Right lobe of liver (tissue), 6 donors: ENCODE data around the gene MN1. TPM values are rescaled to one million over a fixed set of nuclear protein-coding genes. Genes with fewer than 3 reads are reported as not detected.

Experiments used
- ATAC-seq, 4 donors: fragments of 200-7000 bp; cut with Tn5 transposase; one replicate each; pipeline ENCODE4 v1.9.1; 2020; ENCODE audit warnings: mild to moderate bottlenecking in 4 of 4, moderate library complexity in 4 of 4
- DNase-seq, 3 donors: peaks; one replicate each; pipeline ENCODE4 v3.0.0-alpha.2; 2020
- H3K27ac ChIP-seq, 3 donors: fragments of 200-600 bp; one replicate each; pipeline ENCODE4 v1.8.0; 2022
- H3K27me3 ChIP-seq, 2 donors: fragments of 200-600 bp; one replicate each; pipeline ENCODE4 v1.8.0; 2022
- H3K36me3 ChIP-seq, 4 donors: fragments of 200-600 bp; sonication (generic) in 1 of 4; one replicate each; pipeline versions ENCODE4 v1.5.1 to v1.8.0; 2017 to 2022; ENCODE audit warnings: control low read depth in 1 of 4
- H3K4me1 ChIP-seq, 4 donors: fragments of 200-600 bp; sonication (generic) in 1 of 4; one replicate each; pipeline versions ENCODE4 v1.5.1 to v1.8.0; 2017 to 2022; ENCODE audit warnings: control low read depth in 1 of 4
- H3K4me3 ChIP-seq, 3 donors: fragments of 200-600 bp; one replicate each; pipeline ENCODE4 v1.8.0; 2022
- H3K9me3 ChIP-seq, 4 donors: fragments of 200-600 bp; sonication (generic) in 1 of 4; one replicate each; pipeline versions ENCODE4 v1.5.1 to v1.8.0; 2017 to 2022; ENCODE audit warnings: control low read depth in 1 of 4
- POLR2A ChIP-seq: fragments of 450-650 bp; IDR thresholded peaks from one replicate; pipeline ENCODE4 v1.6.1; 2017; ENCODE audit warnings: antibody characterized with exemption, mild to moderate bottlenecking
- WGBS: methylation state at CpG from one replicate; pipeline ENCODE4 v1.1.6; 2018; ENCODE audit warnings: low coverage, low lambda C conversion rate; ENCODE audit not compliant: insufficient coverage; ENCODE audit errors: missing lambda C conversion rate; 5-methylcytosine and 5-hydroxymethylcytosine counted together
- intact Hi-C, 2 donors: fragments of 100-400 bp; cut with DNase I; formaldehyde crosslinking; loops; one replicate each; pipeline versions ENCODE4 v1.11.2 to v1.14.1; 2022
- total RNA-seq, 6 experiments: library from RNA; depleted of rRNA in 2 of 6; stranded (reverse); fragments of >200 nt in 2 of 6; fragmentation: NEBNext Ultra II Directional in 3 of 6; extraction: Animal tissue kit (Norgen Biotek cat#: 25700) in 3 of 6; gene quantifications; one replicate each; pipeline versions ENCODE4 v1.1.0 to v1.2.4, GENCODE V29; 2016 to 2023
- TF ChIP-seq, protein P1 (sequence below), 4 donors: fragments of 200-600 bp in 3 of 4; fragments of 450-650 bp in 1 of 4; IDR thresholded peaks; one replicate each; pipeline versions ENCODE4 v1.5.1 to v1.8.0; 2016 to 2022; ENCODE audit warnings: antibody characterized with exemption in 4 of 4, mild to moderate bottlenecking in 2 of 4
- donor health status: DM: no; HTN: yes; CAD: no.
- donor health status: DM: no; HTN: no; CAD: no.
- donor health status: DM: no; HTN: no; CAD: no.
- donor health status: DM: no; HTN: yes; CAD: no.
- donor health status: DM: no; HTN: yes; CAD: no.

The MN1 gene
- total RNA-seq, 6 experiments from 2014 or later: 0.10 to 0.77 (median 0.46) TPM

DNA sequence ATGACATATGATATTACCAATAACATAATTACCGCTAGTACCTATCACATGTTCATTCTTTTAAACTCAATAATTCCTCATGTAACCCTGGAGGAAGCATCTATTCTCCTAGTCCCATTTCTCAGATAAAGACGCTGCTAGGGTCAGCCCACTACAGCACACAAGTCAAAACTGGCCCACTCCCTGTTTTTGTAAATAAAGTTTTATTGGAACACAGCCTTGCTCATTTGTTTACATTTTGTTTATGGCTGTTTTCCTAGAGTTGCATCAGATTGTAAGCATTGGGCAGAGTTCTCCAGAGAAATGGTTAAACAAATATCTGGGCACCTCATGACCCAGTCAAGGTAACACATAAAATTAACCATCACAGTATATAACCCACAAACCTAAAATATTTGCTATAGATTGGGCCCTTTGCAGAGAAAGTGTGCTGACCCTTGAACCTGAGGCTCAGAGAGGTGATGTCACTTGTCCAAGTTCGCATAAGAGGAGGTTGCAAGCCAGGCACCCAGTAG lies 36.8 kb downstream of the MN1 start:
- WGBS: 95% methylated on average over 3 of the region's 3 CpGs
- no peak for DNase-seq
- TF ChIP-seq POLR2A: no peak
- TF ChIP-seq, protein P1, sequence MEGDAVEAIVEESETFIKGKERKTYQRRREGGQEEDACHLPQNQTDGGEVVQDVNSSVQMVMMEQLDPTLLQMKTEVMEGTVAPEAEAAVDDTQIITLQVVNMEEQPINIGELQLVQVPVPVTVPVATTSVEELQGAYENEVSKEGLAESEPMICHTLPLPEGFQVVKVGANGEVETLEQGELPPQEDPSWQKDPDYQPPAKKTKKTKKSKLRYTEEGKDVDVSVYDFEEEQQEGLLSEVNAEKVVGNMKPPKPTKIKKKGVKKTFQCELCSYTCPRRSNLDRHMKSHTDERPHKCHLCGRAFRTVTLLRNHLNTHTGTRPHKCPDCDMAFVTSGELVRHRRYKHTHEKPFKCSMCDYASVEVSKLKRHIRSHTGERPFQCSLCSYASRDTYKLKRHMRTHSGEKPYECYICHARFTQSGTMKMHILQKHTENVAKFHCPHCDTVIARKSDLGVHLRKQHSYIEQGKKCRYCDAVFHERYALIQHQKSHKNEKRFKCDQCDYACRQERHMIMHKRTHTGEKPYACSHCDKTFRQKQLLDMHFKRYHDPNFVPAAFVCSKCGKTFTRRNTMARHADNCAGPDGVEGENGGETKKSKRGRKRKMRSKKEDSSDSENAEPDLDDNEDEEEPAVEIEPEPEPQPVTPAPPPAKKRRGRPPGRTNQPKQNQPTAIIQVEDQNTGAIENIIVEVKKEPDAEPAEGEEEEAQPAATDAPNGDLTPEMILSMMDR (IDR thresholded peaks at IDR 0.05): no peak
- no peaks in the 10 kb centered on the region for H3K9me3 ChIP-seq
- H3K36me3 ChIP-seq: no peaks in the 10 kb centered on the region
- no peaks in the 10 kb centered on the region for H3K4me1 ChIP-seq
- intact Hi-C loops: no loop called here
- no peaks in the 10 kb centered on the region for H3K27me3 ChIP-seq
- no peak overlapping the region for H3K27ac ChIP-seq
- no peak for ATAC-seq
- H3K4me3 ChIP-seq: no peak overlapping the region

DNA sequence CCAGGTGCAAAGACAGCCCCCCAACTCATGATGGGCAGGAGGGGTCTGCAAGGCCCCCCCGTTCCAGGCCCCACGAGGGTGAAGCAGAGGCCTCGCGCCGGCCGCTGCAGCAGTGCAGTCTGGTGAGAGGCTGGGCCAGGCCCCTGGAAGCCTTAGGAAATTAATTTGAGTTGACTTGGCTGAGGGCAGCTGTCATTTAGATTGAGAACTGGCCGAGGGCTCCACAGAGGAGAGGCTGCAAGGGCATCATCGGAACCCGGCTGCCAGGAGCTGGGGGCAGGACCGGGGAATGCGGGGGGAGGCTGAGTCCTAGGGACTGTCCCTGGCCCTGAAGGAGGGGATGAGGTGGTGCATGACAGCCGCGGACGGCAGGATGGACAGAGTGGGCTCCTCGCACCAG lies 39.9 kb downstream of the MN1 start:
- intact Hi-C loops: no loop called here
- Histone ChIP-seq H3K27ac (no peak overlapping the region), H3K27me3 (no peaks in the 10 kb centered on the region), H3K4me1 (no peaks in the 10 kb centered on the region), H3K4me3 (no peak overlapping the region), H3K36me3 (no peaks in the 10 kb centered on the region), H3K9me3 (no peaks in the 10 kb centered on the region)
- DNase-seq (no peak), ATAC-seq (no peak)
- no peak for TF ChIP-seq POLR2A
- TF ChIP-seq, protein P1 (IDR thresholded peaks at IDR 0.05): no peak
- WGBS: no CpG with 5 or more reads among the region's 15 CpGs

- intact Hi-C loops: no loop called here
- no peaks in the 10 kb centered on the region for H3K4me1 ChIP-seq
- no peak for DNase-seq
- H3K36me3 ChIP-seq: no peaks in the 10 kb centered on the region
- 63% methylated on average over 5 of the region's 7 CpGs for WGBS
- no peak for ATAC-seq
- H3K27me3 ChIP-seq: no peaks in the 10 kb centered on the region
- no peak overlapping the region for H3K27ac ChIP-seq
- no peak for TF ChIP-seq POLR2A
- TF ChIP-seq, protein P1 (IDR thresholded peaks at IDR 0.05): no peak
- no peaks in the 10 kb centered on the region for H3K9me3 ChIP-seq
- H3K4me3 ChIP-seq: no peak overlapping the region
Measured at GRCh38 chr22:27761000-27761399, 40.6 kb downstream of the MN1 start.

GRCh38 chr22:27760474-27760873 lies 41.1 kb downstream of the MN1 start:
- no peak overlapping the region for H3K27ac ChIP-seq
- no peak overlapping the region for H3K4me3 ChIP-seq
- H3K4me1 ChIP-seq: no peaks in the 10 kb centered on the region
- H3K27me3 ChIP-seq: no peaks in the 10 kb centered on the region
- TF ChIP-seq POLR2A: no peak
- TF ChIP-seq, protein P1 (IDR thresholded peaks at IDR 0.05): no peak
- ATAC-seq (no peak), DNase-seq (no peak)
- 58% methylated on average over 4 of the region's 8 CpGs for WGBS
- H3K9me3 ChIP-seq: no peaks in the 10 kb centered on the region
- intact Hi-C loops: no loop called here
- no peaks in the 10 kb centered on the region for H3K36me3 ChIP-seq
